OCI-LY1 (cell line): Measurements from ENCODE around the gene CCIN.

Source experiments
- H2AFZ ChIP-seq: fragments of 200-600 bp; sonication (generic), shearing (Covaris generic); 2 replicates; pipeline ENCODE4 v1.6.0; 2014; ENCODE audit warnings: antibody characterized with exemption, mild to moderate bottlenecking, low read length
- H3F3A ChIP-seq: fragments of 200-600 bp; sonication (generic), shearing (Covaris generic); 2 replicates; pipeline ENCODE4 v1.6.0; 2014; ENCODE audit warnings: mild to moderate bottlenecking, antibody characterized with exemption, low read length, moderate library complexity; ENCODE audit not compliant: insufficient read depth
- H3K27ac ChIP-seq: fragments of 200-600 bp; sonication (generic); 2 replicates; pipeline ENCODE4 v1.5.1; 2014; ENCODE audit warnings: low read length, mixed run types, mild to moderate bottlenecking, low read depth; ENCODE audit not compliant: poor library complexity, severe bottlenecking
- H3K27me3 ChIP-seq: fragments of 200-600 bp; sonication (generic); 2 replicates; pipeline ENCODE4 v1.6.0; 2014; ENCODE audit warnings: antibody characterized with exemption, mild to moderate bottlenecking, low read length, moderate library complexity; ENCODE audit not compliant: insufficient read depth
- H3K36me3 ChIP-seq: fragments of 200-600 bp; sonication (generic); 2 replicates; pipeline ENCODE4 v1.6.1; 2014; ENCODE audit warnings: mild to moderate bottlenecking, antibody characterized with exemption, low read length, moderate library complexity, mixed read lengths; ENCODE audit not compliant: insufficient read depth
- H3K4me1 ChIP-seq: fragments of 200-600 bp; sonication (generic); 2 replicates; pipeline ENCODE4 v1.5.1; 2014; ENCODE audit warnings: mild to moderate bottlenecking, low read length, moderate library complexity; ENCODE audit not compliant: insufficient read depth, severe bottlenecking
- H3K4me2 ChIP-seq: fragments of 200-600 bp; sonication (generic), shearing (Covaris generic); 2 replicates; pipeline ENCODE4 v1.6.1; 2014; ENCODE audit warnings: low read length
- H3K4me3 ChIP-seq: fragments of 200-600 bp; sonication (generic); 2 replicates; pipeline ENCODE4 v1.5.1; 2014; ENCODE audit warnings: low read length, low read depth, mild to moderate bottlenecking, mixed read lengths; ENCODE audit not compliant: poor library complexity, severe bottlenecking
- H3K79me2 ChIP-seq: fragments of 200-600 bp; shearing (Covaris generic); 2 replicates; pipeline ENCODE4 v1.6.1; 2016; ENCODE audit warnings: mixed run types, low read length, mixed read lengths; ENCODE audit not compliant: insufficient read depth
- H3K9ac ChIP-seq: fragments of 200-600 bp; sonication (generic), shearing (Covaris generic); 2 replicates; pipeline ENCODE4 v1.6.1; 2014; ENCODE audit warnings: mild to moderate bottlenecking, low read length, mixed read lengths
- H3K9me2 ChIP-seq: fragments of 200-600 bp; sonication (generic), shearing (Covaris generic); 2 replicates; pipeline ENCODE4 v1.6.1; 2014; ENCODE audit warnings: low read depth, mild to moderate bottlenecking, low read length, mixed read lengths
- H3K9me3 ChIP-seq: fragments of 200-600 bp; shearing (Covaris generic); 2 replicates; pipeline ENCODE4 v1.6.1; 2014; ENCODE audit warnings: low read length, mixed read lengths
- H4K20me1 ChIP-seq: fragments of 200-600 bp; sonication (generic), shearing (Covaris generic); 2 replicates; pipeline ENCODE4 v1.6.0; 2016; ENCODE audit warnings: mild to moderate bottlenecking, low read length; ENCODE audit not compliant: insufficient read depth
- EZH2 ChIP-seq: fragments of 200-600 bp; sonication (generic), shearing (Covaris generic); IDR thresholded peaks from 2 replicates; pipeline ENCODE4 v1.8.0; 2017; ENCODE audit warnings: borderline replicate concordance, mixed run types, mild to moderate bottlenecking, antibody characterized with exemption, low read length, moderate library complexity, mixed read lengths
- TF ChIP-seq, protein P1 (sequence below): fragments of 200-600 bp; sonication (generic), shearing (Covaris generic); IDR thresholded peaks from 2 replicates; pipeline ENCODE4 v1.5.1; 2017; ENCODE audit warnings: mild to moderate bottlenecking, antibody characterized with exemption, low read length, moderate library complexity, mixed read lengths

CCIN gene

DNA sequence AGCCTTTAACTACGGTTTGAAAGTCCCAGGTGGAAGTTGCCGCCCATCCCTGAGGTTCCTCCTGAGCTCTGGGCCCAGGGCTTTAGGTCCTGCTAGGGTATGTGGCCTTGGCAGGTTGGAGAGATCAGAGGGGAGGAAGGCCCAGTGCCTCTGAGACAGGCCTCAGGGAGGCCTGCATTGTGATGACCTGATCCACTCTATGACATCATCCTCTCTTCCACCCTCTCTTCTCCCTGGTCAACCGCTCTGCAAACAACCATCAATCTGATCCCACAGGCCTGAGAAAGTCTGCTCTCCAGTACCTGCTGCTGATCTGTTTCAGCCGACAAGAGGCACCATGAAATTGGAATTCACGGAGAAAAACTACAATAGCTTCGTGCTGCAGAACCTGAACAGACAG lies at the start of gene CCIN:
Gene CCIN, plus strand, starts transcription at position 223 of the 400 bp plus-strand sequence. Its CDS starts 115 bp downstream, at position 338.
- peaks cover 9% of the 10 kb centered on the region for H3K4me1 ChIP-seq
- 0 out of 2 replicates have a peak, but pooled peaks cover 4% of the 10 kb centered on the region for H3K27me3 ChIP-seq
- H3K9me3 ChIP-seq = no peaks in the 10 kb centered on the region
- TF ChIP-seq, protein P1, sequence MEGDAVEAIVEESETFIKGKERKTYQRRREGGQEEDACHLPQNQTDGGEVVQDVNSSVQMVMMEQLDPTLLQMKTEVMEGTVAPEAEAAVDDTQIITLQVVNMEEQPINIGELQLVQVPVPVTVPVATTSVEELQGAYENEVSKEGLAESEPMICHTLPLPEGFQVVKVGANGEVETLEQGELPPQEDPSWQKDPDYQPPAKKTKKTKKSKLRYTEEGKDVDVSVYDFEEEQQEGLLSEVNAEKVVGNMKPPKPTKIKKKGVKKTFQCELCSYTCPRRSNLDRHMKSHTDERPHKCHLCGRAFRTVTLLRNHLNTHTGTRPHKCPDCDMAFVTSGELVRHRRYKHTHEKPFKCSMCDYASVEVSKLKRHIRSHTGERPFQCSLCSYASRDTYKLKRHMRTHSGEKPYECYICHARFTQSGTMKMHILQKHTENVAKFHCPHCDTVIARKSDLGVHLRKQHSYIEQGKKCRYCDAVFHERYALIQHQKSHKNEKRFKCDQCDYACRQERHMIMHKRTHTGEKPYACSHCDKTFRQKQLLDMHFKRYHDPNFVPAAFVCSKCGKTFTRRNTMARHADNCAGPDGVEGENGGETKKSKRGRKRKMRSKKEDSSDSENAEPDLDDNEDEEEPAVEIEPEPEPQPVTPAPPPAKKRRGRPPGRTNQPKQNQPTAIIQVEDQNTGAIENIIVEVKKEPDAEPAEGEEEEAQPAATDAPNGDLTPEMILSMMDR = no peak
- no peak for TF ChIP-seq EZH2
- H3K79me2 ChIP-seq = no peaks in the 10 kb centered on the region
- H3K4me2 ChIP-seq = no peak within 1 kb of the TSS
- no peak within 1 kb of the TSS for H2AFZ ChIP-seq
- no peak within 1 kb of the TSS for H3K27ac ChIP-seq
- H3K36me3 ChIP-seq = no peaks in the 10 kb centered on the region
- H3K9ac ChIP-seq = no peak within 1 kb of the TSS
- H3K9me2 ChIP-seq = no peaks in the 10 kb centered on the region
- no peaks in the 10 kb centered on the region for H4K20me1 ChIP-seq
- no peaks in the 10 kb centered on the region for H3F3A ChIP-seq
- no peak within 1 kb of the TSS for H3K4me3 ChIP-seq

DNA sequence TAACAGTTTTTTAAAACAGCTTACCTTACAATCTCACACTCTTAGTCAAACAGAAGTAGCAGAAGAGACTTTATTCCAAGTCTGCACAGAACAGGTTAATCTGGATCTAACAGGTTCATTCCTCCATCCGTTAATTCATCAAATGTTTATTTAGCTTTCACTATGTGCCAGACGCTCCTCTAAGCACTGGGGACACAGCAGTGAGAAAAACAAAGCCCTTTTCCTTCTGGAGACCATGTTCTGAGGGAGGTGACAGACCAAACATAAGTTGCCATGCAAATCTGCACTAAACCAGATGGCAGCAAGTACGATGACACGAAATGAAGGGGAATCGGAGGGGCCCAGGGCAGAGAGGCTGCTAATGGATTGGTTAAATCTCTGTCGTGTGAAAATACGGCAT lies 49.7 kb upstream of the CCIN start:
- no peak overlapping the region for H3K27ac ChIP-seq
- H3K9me2 ChIP-seq = no peaks in the 10 kb centered on the region
- H3K9ac ChIP-seq = no peak overlapping the region
- no peaks in the 10 kb centered on the region for H3K36me3 ChIP-seq
- no peak overlapping the region for H2AFZ ChIP-seq
- 0 out of 2 replicates have a peak, but pooled peaks cover 5% of the 10 kb centered on the region for H3F3A ChIP-seq
- H3K9me3 ChIP-seq = no peaks in the 10 kb centered on the region
- H4K20me1 ChIP-seq = no peaks in the 10 kb centered on the region
- no peaks in the 10 kb centered on the region for H3K79me2 ChIP-seq
- H3K4me1 ChIP-seq = no peaks in the 10 kb centered on the region
- H3K4me2 ChIP-seq = no peak overlapping the region
- H3K4me3 ChIP-seq = no peak overlapping the region
- TF ChIP-seq EZH2 = no peak
- TF ChIP-seq, protein P1 = no peak
- H3K27me3 ChIP-seq = 0 out of 2 replicates have a peak, but pooled peaks cover 3% of the 10 kb centered on the region

DNA sequence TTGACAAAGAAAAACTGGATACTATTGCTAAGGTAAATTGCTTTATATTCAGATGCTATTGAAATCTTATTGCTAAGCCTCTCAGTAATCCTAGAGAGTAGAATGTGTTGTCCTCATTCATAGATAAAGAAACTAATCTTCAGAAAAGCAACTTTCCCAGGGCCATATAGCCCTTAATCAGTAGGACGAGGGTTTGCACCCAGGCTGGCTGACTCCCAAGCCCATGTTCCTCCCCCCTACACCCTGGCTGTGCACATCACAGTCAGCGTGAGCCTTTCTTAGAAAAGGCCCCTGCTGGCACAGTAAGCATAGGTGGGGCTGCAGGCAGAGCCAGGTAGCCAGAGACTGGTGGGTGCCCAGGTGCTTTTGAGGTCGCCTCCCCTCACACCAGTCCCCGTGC lies 48.5 kb upstream of the CCIN start:
- Histone ChIP-seq H2AFZ (no peak overlapping the region), H3K4me1 (no peaks in the 10 kb centered on the region), H3K27ac (no peak overlapping the region), H3K9me2 (no peaks in the 10 kb centered on the region), H3K9me3 (no peaks in the 10 kb centered on the region), H3K9ac (no peak overlapping the region), H3K36me3 (no peaks in the 10 kb centered on the region), H3K27me3 (0 out of 2 replicates have a peak, but pooled peaks cover 3% of the 10 kb centered on the region), H3F3A (no peaks in the 10 kb centered on the region), H3K79me2 (no peaks in the 10 kb centered on the region), H3K4me3 (no peak overlapping the region), H3K4me2 (no peak overlapping the region), H4K20me1 (no peaks in the 10 kb centered on the region)
- TF ChIP-seq, protein P1 = no peak
- no peak for TF ChIP-seq EZH2
